ENCODE data around the gene PPP3CA.

PPP3CA gene

GRCh38 chr4:101028886-101029285, 318.4 kb downstream of the PPP3CA start:
- Histone ChIP-seq H3K27ac (ENCODE audit: low read depth, low read length) (no peak overlapping the region), H3K27me3 (ENCODE audit: control insufficient read depth in 1 of 2, insufficient read depth in 2 of 2, low read length in 2 of 2) (no peaks in the 10 kb centered on the region), H3K9ac (ENCODE audit: low read length) (no peak overlapping the region), H3K36me3 (ENCODE audit: insufficient read depth, low read length) (peaks cover 7% of the 10 kb centered on the region), H3K4me1 (ENCODE audit: insufficient read depth, low read length) (no peaks in the 10 kb centered on the region), H3K4me3 (ENCODE audit: low read depth in 1 of 2, low read length in 2 of 2) (no peak overlapping the region), H3K9me3 (ENCODE audit: low read length) (no peaks in the 10 kb centered on the region)

GRCh38 chr4:101027721-101028120, 319.6 kb downstream of the PPP3CA start:
- H3K9ac ChIP-seq (ENCODE audit: low read length): no peak overlapping the region
- peaks cover 7% of the 10 kb centered on the region for H3K36me3 ChIP-seq (ENCODE audit: insufficient read depth, low read length)
- no peak overlapping the region for H3K4me3 ChIP-seq (ENCODE audit: low read depth in 1 of 2, low read length in 2 of 2)
- H3K4me1 ChIP-seq (ENCODE audit: insufficient read depth, low read length): no peaks in the 10 kb centered on the region
- H3K9me3 ChIP-seq (ENCODE audit: low read length): no peaks in the 10 kb centered on the region
- H3K27ac ChIP-seq (ENCODE audit: low read depth, low read length): no peak overlapping the region
- no peaks in the 10 kb centered on the region for H3K27me3 ChIP-seq (ENCODE audit: control insufficient read depth in 1 of 2, insufficient read depth in 2 of 2, low read length in 2 of 2)

DNA sequence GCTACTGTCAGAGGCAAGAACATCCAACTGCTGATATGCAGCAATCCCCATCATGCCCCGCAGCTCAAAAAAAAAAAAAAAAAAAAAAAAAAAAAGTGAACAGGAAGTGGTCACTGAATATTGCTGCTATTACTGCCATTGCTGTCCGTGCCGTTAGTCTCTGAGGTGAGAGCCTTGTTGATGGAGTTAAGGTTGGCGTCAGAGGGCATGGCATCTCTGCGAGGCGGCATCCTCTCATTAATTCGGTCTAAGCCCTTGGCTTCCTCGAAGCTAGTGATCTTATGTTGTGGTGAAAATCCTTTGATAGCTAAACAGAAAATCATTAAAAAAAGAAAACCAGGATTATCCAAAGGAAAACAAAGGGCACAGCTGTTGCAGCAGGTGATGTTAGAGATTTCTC, 321.6 kb downstream of the PPP3CA start:
- no peak overlapping the region for H3K27ac ChIP-seq (ENCODE audit: low read depth, low read length)
- H3K36me3 ChIP-seq (ENCODE audit: insufficient read depth, low read length): no peaks in the 10 kb centered on the region
- H3K4me3 ChIP-seq (ENCODE audit: low read depth in 1 of 2, low read length in 2 of 2): no peak overlapping the region
- H3K9ac ChIP-seq (ENCODE audit: low read length): no peak overlapping the region
- H3K27me3 ChIP-seq (ENCODE audit: control insufficient read depth in 1 of 2, insufficient read depth in 2 of 2, low read length in 2 of 2): no peaks in the 10 kb centered on the region
- no peaks in the 10 kb centered on the region for H3K4me1 ChIP-seq (ENCODE audit: insufficient read depth, low read length)
- H3K9me3 ChIP-seq (ENCODE audit: low read length): no peaks in the 10 kb centered on the region

GRCh38 chr4:101022151-101023024, 324.9 kb downstream of the PPP3CA start:
- Histone ChIP-seq H3K4me3 (ENCODE audit: low read depth in 1 of 2, low read length in 2 of 2) (no peak overlapping the region), H3K36me3 (ENCODE audit: insufficient read depth, low read length) (no peaks in the 10 kb centered on the region), H3K9ac (ENCODE audit: low read length) (no peak overlapping the region), H3K4me1 (ENCODE audit: insufficient read depth, low read length) (peaks cover 5% of the 10 kb centered on the region), H3K9me3 (ENCODE audit: low read length) (no peaks in the 10 kb centered on the region), H3K27ac (ENCODE audit: low read depth, low read length) (no peak overlapping the region), H3K27me3 (ENCODE audit: control insufficient read depth in 1 of 2, insufficient read depth in 2 of 2, low read length in 2 of 2) (no peaks in the 10 kb centered on the region)

DNA sequence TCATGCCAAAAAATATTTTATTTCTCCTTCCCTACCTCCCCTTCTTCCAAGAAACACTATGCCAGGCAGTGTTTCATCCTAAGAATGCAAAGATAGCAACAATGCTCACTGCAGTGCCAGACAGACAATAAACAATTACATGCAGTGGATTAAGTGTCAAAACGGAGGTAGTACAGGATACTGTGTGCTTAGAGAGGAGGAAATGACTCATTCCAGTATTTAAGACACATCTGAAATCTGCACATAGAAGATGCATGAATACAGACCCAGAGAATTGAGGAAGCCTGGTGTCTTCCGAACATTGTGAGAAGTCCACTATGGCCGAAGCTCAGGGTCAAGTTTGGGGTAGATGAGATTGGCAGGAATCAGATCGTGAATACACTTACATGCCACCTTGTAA, 326.4 kb downstream of the PPP3CA start:
- H3K27ac ChIP-seq (ENCODE audit: low read depth, low read length): peak overlapping the region; percentile 9
- peaks cover 5% of the 10 kb centered on the region for H3K4me1 ChIP-seq (ENCODE audit: insufficient read depth, low read length)
- no peak overlapping the region for H3K9ac ChIP-seq (ENCODE audit: low read length)

DNA sequence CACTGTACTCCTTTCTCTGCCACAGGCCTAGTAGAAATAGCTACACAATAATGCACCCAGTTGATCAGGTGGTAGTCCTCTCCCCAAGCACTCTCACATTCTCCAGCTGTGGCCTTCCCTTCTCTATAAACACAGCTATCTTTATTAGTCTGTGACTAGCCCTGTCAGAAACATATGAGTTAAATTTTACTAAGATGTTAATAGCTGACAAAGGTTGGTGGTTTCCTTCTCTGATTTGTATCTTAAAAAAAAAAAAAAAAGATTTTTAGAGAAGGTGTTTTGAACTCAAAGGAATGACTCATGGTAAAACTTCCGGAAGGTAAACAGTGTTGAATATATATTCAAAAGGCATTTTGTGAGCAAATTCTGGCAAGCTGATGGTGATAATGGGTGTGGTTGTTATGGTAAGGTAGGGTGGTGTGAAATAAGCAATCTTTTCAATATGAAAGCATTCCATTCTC, 327.4 kb downstream of the PPP3CA start:
- no peak overlapping the region for H3K27ac ChIP-seq (ENCODE audit: low read depth, low read length)
- no peak overlapping the region for H3K9ac ChIP-seq (ENCODE audit: low read length)
- H3K27me3 ChIP-seq (ENCODE audit: control insufficient read depth in 1 of 2, insufficient read depth in 2 of 2, low read length in 2 of 2): no peaks in the 10 kb centered on the region
- H3K4me1 ChIP-seq (ENCODE audit: insufficient read depth, low read length): peaks cover 5% of the 10 kb centered on the region
- no peaks in the 10 kb centered on the region for H3K9me3 ChIP-seq (ENCODE audit: low read length)
- no peaks in the 10 kb centered on the region for H3K36me3 ChIP-seq (ENCODE audit: insufficient read depth, low read length)
- no peak overlapping the region for H3K4me3 ChIP-seq (ENCODE audit: low read depth in 1 of 2, low read length in 2 of 2)

More for the DNA sequence above, 326.4 kb downstream of the PPP3CA start:
- Histone ChIP-seq H3K36me3 (ENCODE audit: insufficient read depth, low read length) (no peaks in the 10 kb centered on the region), H3K9me3 (ENCODE audit: low read length) (no peaks in the 10 kb centered on the region), H3K27me3 (ENCODE audit: control insufficient read depth in 1 of 2, insufficient read depth in 2 of 2, low read length in 2 of 2) (no peaks in the 10 kb centered on the region), H3K4me3 (ENCODE audit: low read depth in 1 of 2, low read length in 2 of 2) (no peak overlapping the region)

DNA sequence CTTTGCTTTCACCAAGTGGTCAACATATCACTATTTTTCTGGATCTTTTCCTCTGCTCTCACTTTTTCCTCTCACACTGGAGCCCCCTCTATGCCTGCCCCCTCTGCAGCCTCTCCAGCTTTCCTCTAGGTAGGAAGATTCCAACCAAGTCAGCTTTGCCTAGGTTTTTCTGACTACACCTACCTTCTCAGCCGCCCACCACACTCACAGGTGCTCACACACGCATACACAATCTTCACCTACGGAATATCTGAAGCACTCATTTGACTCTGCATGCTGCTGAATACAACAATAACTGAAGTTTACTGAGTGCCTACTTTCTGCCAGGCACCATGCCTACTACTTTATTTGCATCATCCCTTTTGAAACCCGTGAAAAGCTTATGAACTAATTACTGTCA, 328.0 kb downstream of the PPP3CA start:
- peaks cover 5% of the 10 kb centered on the region for H3K4me1 ChIP-seq (ENCODE audit: insufficient read depth, low read length)
- H3K9ac ChIP-seq (ENCODE audit: low read length): no peak overlapping the region
- no peaks in the 10 kb centered on the region for H3K36me3 ChIP-seq (ENCODE audit: insufficient read depth, low read length)
- H3K9me3 ChIP-seq (ENCODE audit: low read length): no peaks in the 10 kb centered on the region
- no peak overlapping the region for H3K4me3 ChIP-seq (ENCODE audit: low read depth in 1 of 2, low read length in 2 of 2)
- no peaks in the 10 kb centered on the region for H3K27me3 ChIP-seq (ENCODE audit: control insufficient read depth in 1 of 2, insufficient read depth in 2 of 2, low read length in 2 of 2)
- H3K27ac ChIP-seq (ENCODE audit: low read depth, low read length): no peak overlapping the region

DNA sequence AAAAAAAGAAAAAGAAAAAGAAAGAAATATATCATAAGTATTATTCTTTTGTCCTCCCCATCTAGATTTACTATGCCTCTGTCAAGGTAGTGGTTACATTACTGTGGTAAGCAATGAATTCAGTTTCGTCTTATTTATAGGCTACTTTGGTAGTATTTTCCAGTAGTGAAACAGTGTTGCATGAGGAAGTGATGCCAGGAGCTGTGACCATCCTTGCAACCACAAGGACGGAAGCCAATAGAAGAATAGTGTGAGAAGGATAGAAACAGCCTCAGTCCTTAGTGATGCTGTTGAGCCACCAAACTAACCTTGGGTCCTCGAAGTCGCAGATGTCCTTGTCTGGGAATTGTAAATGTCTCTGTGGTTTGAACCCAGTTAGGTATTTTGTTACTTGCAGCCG, 328.5 kb downstream of the PPP3CA start:
- Histone ChIP-seq H3K27me3 (ENCODE audit: control insufficient read depth in 1 of 2, insufficient read depth in 2 of 2, low read length in 2 of 2) (no peaks in the 10 kb centered on the region), H3K27ac (ENCODE audit: low read depth, low read length) (no peak overlapping the region), H3K9me3 (ENCODE audit: low read length) (no peaks in the 10 kb centered on the region), H3K4me1 (ENCODE audit: insufficient read depth, low read length) (peaks cover 5% of the 10 kb centered on the region), H3K36me3 (ENCODE audit: insufficient read depth, low read length) (no peaks in the 10 kb centered on the region), H3K9ac (ENCODE audit: low read length) (no peak overlapping the region), H3K4me3 (ENCODE audit: low read depth in 1 of 2, low read length in 2 of 2) (no peak overlapping the region)

DNA sequence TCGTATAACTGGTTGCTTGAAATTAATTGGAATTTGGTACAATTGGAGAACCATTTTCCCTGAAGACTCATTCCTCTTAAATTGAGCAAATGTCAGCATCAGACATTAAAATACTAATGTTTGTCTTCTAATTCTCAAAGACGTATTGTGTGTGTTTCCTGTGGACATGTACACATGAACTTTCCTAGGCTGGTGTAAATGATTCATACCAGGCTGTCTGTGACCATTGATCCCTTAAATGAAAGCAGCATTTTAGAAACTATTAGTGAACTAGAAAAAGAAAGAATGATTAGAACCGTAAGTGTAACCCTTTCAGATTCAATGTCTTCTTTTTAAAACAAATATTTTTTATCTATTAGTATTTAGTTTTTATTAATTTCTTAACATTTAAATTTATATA, 332.9 kb downstream of the PPP3CA start:
- H3K27ac ChIP-seq (ENCODE audit: low read depth, low read length): no peak overlapping the region
- H3K36me3 ChIP-seq (ENCODE audit: insufficient read depth, low read length): no peaks in the 10 kb centered on the region
- no peaks in the 10 kb centered on the region for H3K9me3 ChIP-seq (ENCODE audit: low read length)
- H3K4me1 ChIP-seq (ENCODE audit: insufficient read depth, low read length): peaks cover 6% of the 10 kb centered on the region
- H3K9ac ChIP-seq (ENCODE audit: low read length): no peak overlapping the region
- H3K27me3 ChIP-seq (ENCODE audit: control insufficient read depth in 1 of 2, insufficient read depth in 2 of 2, low read length in 2 of 2): no peaks in the 10 kb centered on the region
- H3K4me3 ChIP-seq (ENCODE audit: low read depth in 1 of 2, low read length in 2 of 2): no peak overlapping the region

DNA sequence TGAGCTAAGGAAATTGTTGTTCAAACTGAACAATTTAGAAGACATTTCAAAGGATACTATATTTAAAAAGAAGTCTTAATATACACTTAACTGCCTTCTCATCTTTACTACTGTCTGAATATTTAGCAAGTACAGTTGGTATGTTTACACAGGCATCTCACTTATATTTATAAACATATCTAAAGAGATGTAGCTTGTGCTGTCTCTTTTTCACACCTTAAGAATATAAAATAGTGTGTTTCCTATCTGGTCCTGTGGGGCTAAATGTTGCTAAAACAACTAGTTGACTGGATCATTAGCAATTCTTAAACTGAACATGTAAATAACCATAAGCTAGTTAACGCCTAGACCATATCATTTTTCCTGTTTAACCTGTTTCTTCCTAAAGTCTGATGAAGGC, 336.3 kb downstream of the PPP3CA start:
- Histone ChIP-seq H3K4me3 (ENCODE audit: low read depth in 1 of 2, low read length in 2 of 2) (no peak overlapping the region), H3K4me1 (ENCODE audit: insufficient read depth, low read length) (peaks cover 8% of the 10 kb centered on the region), H3K27me3 (ENCODE audit: control insufficient read depth in 1 of 2, insufficient read depth in 2 of 2, low read length in 2 of 2) (no peaks in the 10 kb centered on the region), H3K27ac (ENCODE audit: low read depth, low read length) (no peak overlapping the region), H3K9me3 (ENCODE audit: low read length) (no peaks in the 10 kb centered on the region), H3K9ac (ENCODE audit: low read length) (no peak overlapping the region), H3K36me3 (ENCODE audit: insufficient read depth, low read length) (no peaks in the 10 kb centered on the region)

- Histone ChIP-seq H3K27ac (ENCODE audit: low read depth, low read length) (no peak overlapping the region), H3K36me3 (ENCODE audit: insufficient read depth, low read length) (no peaks in the 10 kb centered on the region), H3K4me3 (ENCODE audit: low read depth in 1 of 2, low read length in 2 of 2) (no peak overlapping the region), H3K9me3 (ENCODE audit: low read length) (no peaks in the 10 kb centered on the region), H3K27me3 (ENCODE audit: control insufficient read depth in 1 of 2, insufficient read depth in 2 of 2, low read length in 2 of 2) (no peaks in the 10 kb centered on the region), H3K9ac (ENCODE audit: low read length) (no peak overlapping the region), H3K4me1 (ENCODE audit: insufficient read depth, low read length) (peaks cover 8% of the 10 kb centered on the region)
Measured at GRCh38 chr4:101009471-101009870, 337.9 kb downstream of the PPP3CA start.

- H3K27ac ChIP-seq (ENCODE audit: low read depth, low read length): no peak overlapping the region
- H3K9ac ChIP-seq (ENCODE audit: low read length): no peak overlapping the region
Measured at GRCh38 chr4:101008503-101008902, 338.8 kb downstream of the PPP3CA start.

More at GRCh38 chr4:101008503-101008902, 338.8 kb downstream of the PPP3CA start:
- H3K9me3 ChIP-seq (ENCODE audit: low read length): no peaks in the 10 kb centered on the region
- peaks cover 8% of the 10 kb centered on the region for H3K4me1 ChIP-seq (ENCODE audit: insufficient read depth, low read length)
- H3K4me3 ChIP-seq (ENCODE audit: low read depth in 1 of 2, low read length in 2 of 2): no peak overlapping the region
- H3K36me3 ChIP-seq (ENCODE audit: insufficient read depth, low read length): no peaks in the 10 kb centered on the region
- H3K27me3 ChIP-seq (ENCODE audit: control insufficient read depth in 1 of 2, insufficient read depth in 2 of 2, low read length in 2 of 2): no peaks in the 10 kb centered on the region

All from muscle layer of colon (tissue), 2 donors.